OCI-LY7 (cell line): ENCODE data around the gene FIGNL1.

ENCODE experiments used
- CTCF ChIP-seq: fragments of 200-600 bp; sonication (generic); conservative IDR thresholded peaks from 2 replicates; pipeline ENCODE4 v1.5.1; 2014; ENCODE audit warnings: mild to moderate bottlenecking, antibody characterized with exemption, low read length, moderate library complexity, mixed read lengths
- EZH2phosphoT487 ChIP-seq: fragments of 200-600 bp; sonication (generic); IDR thresholded peaks from 2 replicates; pipeline ENCODE4 v1.6.1; 2018; ENCODE audit warnings: low read depth, borderline replicate concordance, mild to moderate bottlenecking, mixed run types, antibody characterized with exemption, low read length, moderate library complexity, mixed read lengths

- TF ChIP-seq CTCF (no peak), EZH2phosphoT487 (no peak)
These were observed 3.6 kb downstream of the FIGNL1 start for GRCh38 chr7:50446542-50446960.
